AG04450 (cell line): ENCODE measurements around the gene TRIM58. TPM values are rescaled to one million over a fixed set of nuclear protein-coding genes. Genes with fewer than 3 reads are reported as not detected.

Experiments
- CTCF ChIA-PET: fragments of 300-600, 350-600 bp; formaldehyde crosslinking; extraction: SDS; loops from one replicate; lab custom pipeline; 2022; ENCODE audit warnings: antibody characterized with exemption, inconsistent platforms; lab: Charles Lee
- POLR2A ChIA-PET: fragments of 350-600 bp; formaldehyde crosslinking; extraction: SDS; loops from one replicate; lab custom pipeline; 2021; ENCODE audit warnings: antibody characterized with exemption, inconsistent platforms; lab: Yijun Ruan, JAX
- DNase-seq: peaks from one replicate; pipeline ENCODE4 v3.0.0-alpha.2; 2011; ENCODE audit warnings: low read depth, low spot score
- H3K27ac ChIP-seq: one replicate; pipeline ENCODE4 v1.5.1; 2012; ENCODE audit warnings: low read depth, low read length, control low read depth
- H3K27me3 ChIP-seq: one replicate; pipeline ENCODE4 v1.6.0; 2012; ENCODE audit warnings: low read length; ENCODE audit not compliant: control insufficient read depth, insufficient read depth
- H3K4me3 ChIP-seq: 2 replicates; pipeline ENCODE4 v1.5.1; 2011; ENCODE audit warnings: mild to moderate bottlenecking, low read depth, low read length, control low read depth
- H3K9me3 ChIP-seq: 2 replicates; pipeline ENCODE4 v1.5.1; 2012; ENCODE audit warnings: low read length; ENCODE audit not compliant: control insufficient read depth, insufficient read depth
- CTCF ChIP-seq: IDR thresholded peaks from 2 replicates; pipeline ENCODE4 v1.5.1; 2011; ENCODE audit warnings: low read depth, low read length, control low read depth, inconsistent platforms
- polyA plus RNA-seq: library from polyadenylated mRNA; depleted of rRNA; stranded (reverse); fragments of >200 nt; gene quantifications from 2 replicates; pipeline ENCODE4 v1.2.3, GENCODE V29; 2011

The TRIM58 gene
- polyA plus RNA-seq, 1 experiment = 0.09 TPM

GRCh38 chr1:247829656-247830055 is 27.3 kb upstream of the TRIM58 start:
- Histone ChIP-seq H3K27ac (no peak overlapping the region), H3K9me3 (peaks cover 31% of the 10 kb centered on the region), H3K4me3 (no peak overlapping the region), H3K27me3 (no peaks in the 10 kb centered on the region)
- ChIA-PET POLR2A (no interaction called here), CTCF (no interaction called here)
- TF ChIP-seq CTCF = no peak
- DNase-seq = no peak

DNA sequence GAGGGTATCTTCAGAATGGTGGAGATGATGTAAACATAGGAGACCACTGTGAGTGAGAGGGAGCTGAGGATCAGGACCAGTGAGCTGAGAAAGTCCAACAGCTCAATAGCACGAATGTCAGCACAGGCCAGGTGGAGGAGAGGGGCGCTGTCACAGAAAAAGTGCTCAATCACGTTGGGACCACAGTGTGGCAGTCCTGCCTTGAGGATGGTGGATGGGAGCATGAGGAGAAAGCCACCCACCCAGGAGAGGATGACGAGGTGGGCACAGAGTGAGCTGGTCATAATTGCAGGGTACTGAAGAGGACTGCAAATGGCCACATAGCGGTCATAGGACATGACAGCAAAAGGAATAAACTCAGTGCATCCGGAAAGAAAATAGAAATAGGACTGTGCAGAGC is 23.4 kb upstream of the TRIM58 start:
- no peak overlapping the region for H3K27ac ChIP-seq
- POLR2A ChIA-PET = no interaction called here
- CTCF ChIA-PET = no interaction called here
- H3K4me3 ChIP-seq = no peak overlapping the region
- DNase-seq = no peak
- H3K9me3 ChIP-seq = peaks cover 41% of the 10 kb centered on the region
- no peak for TF ChIP-seq CTCF
- no peaks in the 10 kb centered on the region for H3K27me3 ChIP-seq

DNA sequence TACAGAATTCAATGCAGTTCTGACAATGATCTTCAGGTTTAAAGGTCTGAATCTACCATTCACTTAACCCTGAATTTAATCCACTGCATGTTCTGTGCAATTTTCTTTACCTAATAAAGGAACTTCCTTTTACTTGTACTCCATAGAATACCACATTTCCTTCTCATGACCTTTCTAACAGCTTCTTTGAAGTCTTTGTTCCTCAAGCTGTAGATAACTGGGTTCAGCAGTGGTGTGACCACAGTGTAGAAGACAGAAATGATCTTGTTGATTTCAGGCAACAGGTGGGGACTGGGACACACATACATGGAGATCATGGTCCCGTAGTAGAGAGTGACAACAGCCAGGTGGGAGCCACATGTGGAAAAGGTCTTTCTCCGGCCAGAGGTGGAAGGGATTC is 16.2 kb upstream of the TRIM58 start:
- H3K9me3 ChIP-seq = peaks cover 52% of the 10 kb centered on the region
- H3K27ac ChIP-seq = no peak overlapping the region
- POLR2A ChIA-PET = no interaction called here
- no peak overlapping the region for H3K4me3 ChIP-seq
- no peak for TF ChIP-seq CTCF
- CTCF ChIA-PET = no interaction called here
- H3K27me3 ChIP-seq = no peaks in the 10 kb centered on the region
- no peak for DNase-seq

- DNase-seq = no peak
- no peaks in the 10 kb centered on the region for H3K27me3 ChIP-seq
- H3K9me3 ChIP-seq = peaks cover 46% of the 10 kb centered on the region
- H3K27ac ChIP-seq = no peak within 1 kb of the TSS
- ChIA-PET POLR2A (no interaction called here), CTCF (no interaction called here)
- TF ChIP-seq CTCF = no peak
- no peak within 1 kb of the TSS for H3K4me3 ChIP-seq
Observed at GRCh38 chr1:247841796-247842195, 15.2 kb upstream of the TRIM58 start, which contains the start of gene OR11L1. Gene OR11L1, minus strand, starts transcription at chr1:247841896. Its CDS starts 0 bp downstream, at chr1:247841896.

DNA sequence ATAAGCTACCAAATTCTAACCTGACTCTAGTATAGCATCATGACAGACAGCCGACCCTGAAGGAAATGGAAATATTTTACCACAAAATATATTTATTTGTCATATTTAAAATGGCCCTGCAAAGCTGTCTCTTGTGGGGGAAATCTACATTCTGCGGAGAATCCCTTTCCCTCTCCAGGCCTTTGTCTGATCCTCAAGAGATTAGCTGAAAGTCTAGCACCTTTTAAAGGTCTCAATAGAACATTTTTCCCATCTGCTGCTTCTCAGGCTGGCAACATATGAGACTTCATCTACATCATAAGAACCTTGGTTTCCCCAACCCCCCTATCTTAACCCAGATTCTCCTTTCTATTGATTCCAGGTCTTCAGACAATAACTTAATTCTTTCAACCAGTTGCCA is 13.6 kb upstream of the TRIM58 start:
- TF ChIP-seq CTCF = no peak
- H3K4me3 ChIP-seq = no peak overlapping the region
- POLR2A ChIA-PET = no interaction called here
- H3K27me3 ChIP-seq = no peaks in the 10 kb centered on the region
- peaks cover 46% of the 10 kb centered on the region for H3K9me3 ChIP-seq
- no peak for DNase-seq
- CTCF ChIA-PET = no interaction called here
- no peak overlapping the region for H3K27ac ChIP-seq
